ES-I3 (cell line): ENCODE results near the gene FILIP1.

Experiments
- H3K36me3 ChIP-seq: 2 replicates; pipeline ENCODE4 v1.6.1; 2013; ENCODE audit warnings: mild to moderate bottlenecking, low read length, control low read depth, moderate library complexity; ENCODE audit not compliant: insufficient read depth
- H3K4me1 ChIP-seq: 2 replicates; pipeline ENCODE4 v1.6.1; 2013; ENCODE audit warnings: mild to moderate bottlenecking, control low read depth, low read length; ENCODE audit not compliant: insufficient read depth
- H3K9ac ChIP-seq: 2 replicates; pipeline ENCODE4 v1.6.1; 2013; ENCODE audit warnings: low read depth, mild to moderate bottlenecking, low read length, moderate library complexity
- H3K9me3 ChIP-seq: 2 replicates; pipeline ENCODE4 v1.6.1; 2013; ENCODE audit warnings: mild to moderate bottlenecking, low read length, moderate library complexity; ENCODE audit not compliant: control insufficient read depth, insufficient read depth

Gene FILIP1

GRCh38 chr6:75493400-75494064, at the start of gene FILIP1:
Gene FILIP1 (minus strand): TSS chr6:75493800. CDS start chr6:75414972, 78,828 bp downstream.
- Histone ChIP-seq H3K9ac (no peak within 1 kb of the TSS), H3K36me3 (no peaks in the 10 kb centered on the region), H3K9me3 (no peaks in the 10 kb centered on the region), H3K4me1 (peaks cover 5% of the 10 kb centered on the region; the same call in 1 of the 2 replicates)

DNA sequence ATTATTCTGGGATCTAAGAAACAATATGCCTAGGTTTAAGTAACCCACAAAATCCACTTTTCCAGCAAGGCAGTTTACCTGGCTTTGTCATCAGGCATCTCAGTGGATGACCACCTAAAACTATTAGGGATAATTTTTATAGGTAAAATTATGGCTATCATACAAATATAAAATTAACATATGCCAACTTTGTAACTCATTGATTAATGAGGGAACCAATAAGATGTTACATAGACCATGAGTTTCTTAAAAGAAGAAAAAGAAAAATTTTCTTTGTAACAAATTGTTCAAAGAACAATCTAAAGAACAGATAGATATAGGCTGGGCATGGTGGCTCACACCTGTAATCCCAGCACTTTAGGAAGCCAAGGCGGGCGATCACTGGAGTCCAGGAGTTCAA, 49.7 kb upstream of the FILIP1 start:
- H3K4me1 ChIP-seq: peaks cover 3% of the 10 kb centered on the region; the same call in 1 of the 2 replicates
- H3K9me3 ChIP-seq: no peaks in the 10 kb centered on the region
- no peak overlapping the region for H3K9ac ChIP-seq
- H3K36me3 ChIP-seq: no peaks in the 10 kb centered on the region

DNA sequence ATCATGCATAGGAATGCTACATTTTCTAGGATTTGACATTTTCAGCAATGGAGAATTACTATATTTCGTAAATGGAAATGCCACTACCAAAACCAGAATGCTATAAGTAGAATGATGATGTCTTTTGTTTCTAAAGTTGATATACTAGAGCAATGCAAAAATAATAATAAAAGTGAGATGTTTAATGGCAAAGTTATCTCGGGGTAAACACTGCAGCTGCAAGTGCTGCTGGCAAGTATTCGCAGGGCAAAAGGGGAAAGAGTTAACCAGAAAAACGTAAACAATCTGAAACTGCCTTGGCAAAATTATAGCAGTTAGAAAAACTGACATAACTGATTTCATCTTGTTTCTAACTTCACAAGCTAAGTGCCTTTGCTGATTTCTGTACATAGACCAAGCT, 45.5 kb upstream of the FILIP1 start:
- Histone ChIP-seq H3K9ac (no peak overlapping the region), H3K9me3 (no peaks in the 10 kb centered on the region), H3K4me1 (no peaks in the 10 kb centered on the region), H3K36me3 (no peaks in the 10 kb centered on the region)

GRCh38 chr6:75532521-75532920, 38.9 kb upstream of the FILIP1 start:
- H3K36me3 ChIP-seq: no peaks in the 10 kb centered on the region
- H3K4me1 ChIP-seq: peaks cover 3% of the 10 kb centered on the region; the same call in 1 of the 2 replicates
- no peak overlapping the region for H3K9ac ChIP-seq
- no peaks in the 10 kb centered on the region for H3K9me3 ChIP-seq

- no peaks in the 10 kb centered on the region for H3K36me3 ChIP-seq
- H3K9ac ChIP-seq: no peak overlapping the region
- peaks cover 3% of the 10 kb centered on the region; the same call in 1 of the 2 replicates for H3K4me1 ChIP-seq
- H3K9me3 ChIP-seq: no peaks in the 10 kb centered on the region
Measured at GRCh38 chr6:75531174-75531573, 37.6 kb upstream of the FILIP1 start.

DNA sequence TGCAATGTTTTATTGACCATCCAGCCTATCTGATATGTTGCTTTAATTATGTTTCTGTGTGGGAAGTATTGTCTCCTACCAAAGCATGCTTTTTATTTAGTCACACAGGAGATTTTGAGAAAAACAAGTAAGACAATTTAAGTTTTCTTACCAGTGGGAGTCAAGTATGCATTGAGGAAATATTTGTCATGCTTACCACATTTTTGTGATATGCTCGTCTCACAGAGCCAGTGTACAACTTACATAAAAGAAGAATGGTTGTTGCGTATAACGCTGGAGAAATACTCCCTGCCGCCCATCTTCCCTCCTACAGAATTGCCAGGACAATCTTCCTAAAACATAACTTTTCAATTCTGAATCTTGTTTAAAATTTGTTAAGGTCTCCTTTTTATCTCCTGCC, 37.1 kb upstream of the FILIP1 start:
- H3K9ac ChIP-seq: no peak overlapping the region
- no peaks in the 10 kb centered on the region for H3K36me3 ChIP-seq
- H3K4me1 ChIP-seq: peaks cover 3% of the 10 kb centered on the region; the same call in 1 of the 2 replicates
- H3K9me3 ChIP-seq: no peaks in the 10 kb centered on the region

- no peak overlapping the region for H3K9ac ChIP-seq
- no peaks in the 10 kb centered on the region for H3K36me3 ChIP-seq
- no peaks in the 10 kb centered on the region for H3K9me3 ChIP-seq
- peaks cover 3% of the 10 kb centered on the region; the same call in 1 of the 2 replicates for H3K4me1 ChIP-seq
Measured at GRCh38 chr6:75528423-75528822, 34.8 kb upstream of the FILIP1 start.

DNA sequence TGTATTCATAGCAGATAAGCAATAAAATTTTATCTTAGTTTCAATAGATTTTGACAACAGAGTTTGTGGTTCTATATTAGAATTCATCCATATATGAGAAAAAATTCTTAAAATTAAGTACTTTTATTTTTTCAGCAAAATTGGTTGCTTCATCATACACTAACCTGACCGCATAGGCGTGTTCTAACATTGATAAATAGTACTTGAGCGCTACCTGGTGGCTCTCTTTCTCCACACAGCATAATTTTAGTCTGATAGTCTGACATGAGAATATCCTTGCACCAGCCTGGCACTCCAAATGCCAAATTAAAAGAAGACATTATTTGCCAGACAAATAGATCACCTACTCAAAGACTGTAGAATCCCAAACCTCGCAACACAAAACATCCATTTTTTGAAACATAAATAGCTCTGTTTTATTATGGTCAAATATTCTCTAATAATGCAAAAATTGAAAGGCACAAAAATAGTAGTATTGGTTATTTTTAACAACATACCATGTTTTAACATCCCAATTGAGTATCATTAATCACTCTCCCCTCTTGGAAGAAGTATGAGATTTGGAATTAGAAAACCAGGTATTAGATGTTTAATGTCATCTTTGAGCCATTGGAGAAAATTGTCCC, 33.0 kb upstream of the FILIP1 start:
- no peaks in the 10 kb centered on the region for H3K9me3 ChIP-seq
- H3K36me3 ChIP-seq: no peaks in the 10 kb centered on the region
- H3K9ac ChIP-seq: no peak overlapping the region
- H3K4me1 ChIP-seq: no peaks in the 10 kb centered on the region

- H3K4me1 ChIP-seq: no peaks in the 10 kb centered on the region
Measured at GRCh38 chr6:75525682-75526081, 32.1 kb upstream of the FILIP1 start.

GRCh38 chr6:75524322-75524972, 30.8 kb upstream of the FILIP1 start:
- no peaks in the 10 kb centered on the region for H3K4me1 ChIP-seq
- no peaks in the 10 kb centered on the region for H3K36me3 ChIP-seq
- no peaks in the 10 kb centered on the region for H3K9me3 ChIP-seq
- no peak overlapping the region for H3K9ac ChIP-seq

More at GRCh38 chr6:75525682-75526081, 32.1 kb upstream of the FILIP1 start:
- Histone ChIP-seq H3K9ac (no peak overlapping the region), H3K9me3 (no peaks in the 10 kb centered on the region), H3K36me3 (no peaks in the 10 kb centered on the region)

GRCh38 chr6:75516757-75517156, 23.2 kb upstream of the FILIP1 start:
- Histone ChIP-seq H3K36me3 (no peaks in the 10 kb centered on the region), H3K4me1 (no peaks in the 10 kb centered on the region), H3K9ac (no peak overlapping the region), H3K9me3 (peaks cover 7% of the 10 kb centered on the region; the same call in 1 of the 2 replicates)

GRCh38 chr6:75512591-75512990, 19.0 kb upstream of the FILIP1 start:
- Histone ChIP-seq H3K9ac (no peak overlapping the region), H3K36me3 (no peaks in the 10 kb centered on the region), H3K9me3 (no peaks in the 10 kb centered on the region; the same call in 1 of the 2 replicates), H3K4me1 (no peaks in the 10 kb centered on the region)

GRCh38 chr6:75505424-75505823, 11.8 kb upstream of the FILIP1 start:
- no peaks in the 10 kb centered on the region for H3K9me3 ChIP-seq
- no peak overlapping the region for H3K9ac ChIP-seq
- H3K4me1 ChIP-seq: peaks cover 29% of the 10 kb centered on the region
- no peaks in the 10 kb centered on the region for H3K36me3 ChIP-seq

GRCh38 chr6:75504465-75505222, 11.0 kb upstream of the FILIP1 start:
- H3K9me3 ChIP-seq: no peaks in the 10 kb centered on the region
- no peak overlapping the region for H3K9ac ChIP-seq
- peaks cover 29% of the 10 kb centered on the region for H3K4me1 ChIP-seq
- no peaks in the 10 kb centered on the region for H3K36me3 ChIP-seq
